OCI-M2 (cell line): ENCODE data around the gene L3MBTL3.
"Not testable (repeated sequence)": the region's sequence is repeated elsewhere in the genome, so short reads cannot be mapped to it uniquely, and the experiment has no call there.

Experiments used
- DNase-seq: peaks from one replicate; lab custom pipeline; 2025; ENCODE audit not compliant: unreplicated experiment; lab: John Stamatoyannopoulos, UW

The L3MBTL3 gene

GRCh38 chr6:130136798-130137197 lies 118.4 kb downstream of the L3MBTL3 start:
- no peak for DNase-seq

- no peak for DNase-seq
These were observed 119.9 kb downstream of the L3MBTL3 start for GRCh38 chr6:130138116-130138908.

- no peak for DNase-seq
These were observed 120.5 kb downstream of the L3MBTL3 start for GRCh38 chr6:130138909-130139242.

- no peak for DNase-seq
These were observed 121.7 kb downstream of the L3MBTL3 start for GRCh38 chr6:130140084-130140483.

GRCh38 chr6:130143709-130144108 lies 125.3 kb downstream of the L3MBTL3 start:
- no peak for DNase-seq

GRCh38 chr6:130147111-130147510 lies 128.7 kb downstream of the L3MBTL3 start:
- DNase-seq: no peak

- DNase-seq: no peak
These were observed 129.8 kb downstream of the L3MBTL3 start for GRCh38 chr6:130148181-130148580.

- not testable (repeated sequence) for DNase-seq
These were observed 130.6 kb downstream of the L3MBTL3 start for GRCh38 chr6:130149016-130149415.

- DNase-seq: no peak
These were observed 132.5 kb downstream of the L3MBTL3 start for GRCh38 chr6:130150906-130151305.

- no peak for DNase-seq
These were observed 134.6 kb downstream of the L3MBTL3 start for GRCh38 chr6:130152908-130153510.

GRCh38 chr6:130156908-130157307 lies 138.5 kb downstream of the L3MBTL3 start:
- DNase-seq: no peak

- DNase-seq: no peak
These were observed 139.7 kb downstream of the L3MBTL3 start for GRCh38 chr6:130158056-130158455.

- DNase-seq: no peak
These were observed 140.2 kb downstream of the L3MBTL3 start for GRCh38 chr6:130158548-130158947.

GRCh38 chr6:130159956-130160355 lies 141.6 kb downstream of the L3MBTL3 start:
- no peak for DNase-seq

- DNase-seq: no peak
These were observed 143.5 kb downstream of the L3MBTL3 start for GRCh38 chr6:130161683-130162404.

GRCh38 chr6:130162421-130162820 lies 144.0 kb downstream of the L3MBTL3 start:
- no peak for DNase-seq

- DNase-seq: no peak
These were observed 144.9 kb downstream of the L3MBTL3 start for GRCh38 chr6:130163266-130163665.

GRCh38 chr6:130164251-130164650 lies 145.9 kb downstream of the L3MBTL3 start:
- DNase-seq: no peak

GRCh38 chr6:130167655-130168054 lies 149.3 kb downstream of the L3MBTL3 start:
- no peak for DNase-seq

GRCh38 chr6:130170160-130170559 lies 151.8 kb downstream of the L3MBTL3 start:
- not testable (repeated sequence) for DNase-seq

GRCh38 chr6:130173377-130174004 lies 155.1 kb downstream of the L3MBTL3 start:
- DNase-seq: not testable (repeated sequence)

GRCh38 chr6:130176378-130176777 lies 158.0 kb downstream of the L3MBTL3 start:
- no peak for DNase-seq
